CD14-positive monocyte (primary cell): ENCODE measurements around the gene ATP6V0A1. TPM values are rescaled to one million over a fixed set of nuclear protein-coding genes. Genes with fewer than 3 reads are reported as not detected.

Experiments
- DNase-seq, 3 donors: peaks; one replicate each; pipeline ENCODE4 v3.0.0-alpha.2; 2011 to 2022
- H2AFZ ChIP-seq: 2 replicates; pipeline ENCODE4 v1.6.0; 2012; ENCODE audit warnings: mild to moderate bottlenecking, low read depth, low read length, inconsistent platforms; ENCODE audit not compliant: insufficient read depth, poor library complexity, severe bottlenecking
- H3K27ac ChIP-seq, 2 donors: 1 replicate in 1 of 2; 2 replicates in 1 of 2; pipeline ENCODE4 v1.5.1; 2012 to 2013; ENCODE audit warnings: low read length in 2 of 2, control low read depth in 1 of 2, inconsistent platforms in 1 of 2, low read depth in 1 of 2, mild to moderate bottlenecking in 1 of 2
- H3K27me3 ChIP-seq, 2 donors: one replicate each; pipeline versions ENCODE4 v1.6.0 to v1.6.1; 2011 to 2013; ENCODE audit warnings: low read length in 2 of 2; ENCODE audit not compliant: control insufficient read depth in 2 of 2, insufficient read depth in 2 of 2
- H3K36me3 ChIP-seq, 2 donors: replicated peaks in 1 of 2; 1 replicate in 1 of 2; 2 replicates in 1 of 2; pipeline versions ENCODE4 v1.5.1 to v1.6.1; 2012 to 2013; ENCODE audit warnings: low read length in 2 of 2, control low read depth in 1 of 2, inconsistent platforms in 1 of 2, mild to moderate bottlenecking in 1 of 2; ENCODE audit not compliant: insufficient read depth in 2 of 2, control insufficient read depth in 1 of 2
- H3K4me1 ChIP-seq, 2 donors: 1 replicate in 1 of 2; 2 replicates in 1 of 2; pipeline versions ENCODE4 v1.5.1 to v1.6.1; 2012 to 2013; ENCODE audit warnings: low read length in 2 of 2, control low read depth in 1 of 2, inconsistent platforms in 1 of 2, mild to moderate bottlenecking in 1 of 2, moderate library complexity in 1 of 2; ENCODE audit not compliant: insufficient read depth in 2 of 2, control insufficient read depth in 1 of 2
- H3K4me2 ChIP-seq: replicated peaks from 2 replicates; pipeline ENCODE3; 2012; ENCODE audit warnings: low read length, moderate library complexity, mild to moderate bottlenecking; ENCODE audit not compliant: poor library complexity, severe bottlenecking; ENCODE audit errors: extremely low read depth
- H3K4me3 ChIP-seq, 3 experiments: fragments of 200-600 bp in 1 of 3; sonication (generic) in 1 of 3; replicated peaks in 1 of 3; 1 replicate in 2 of 3; 2 replicates in 1 of 3; pipeline ENCODE4 v1.5.1; 2011 to 2013; ENCODE audit warnings: low read length in 3 of 3, mild to moderate bottlenecking in 3 of 3, control low read depth in 2 of 3, low read depth in 2 of 3, inconsistent platforms in 1 of 3, moderate library complexity in 1 of 3
- H3K79me2 ChIP-seq: 2 replicates; pipeline ENCODE4 v1.6.0; 2012; ENCODE audit warnings: mild to moderate bottlenecking, control low read depth, inconsistent platforms, low read length, moderate library complexity; ENCODE audit not compliant: insufficient read depth
- H3K9ac ChIP-seq: 2 replicates; pipeline ENCODE4 v1.6.0; 2017; ENCODE audit warnings: low read length, mild to moderate bottlenecking; ENCODE audit not compliant: insufficient read depth, poor library complexity, severe bottlenecking
- H3K9me3 ChIP-seq, 2 donors: replicated peaks in 1 of 2; 1 replicate in 1 of 2; 2 replicates in 1 of 2; pipeline versions ENCODE4 v1.5.1 to v1.6.1; 2012 to 2013; ENCODE audit warnings: low read length in 2 of 2, control low read depth in 1 of 2; ENCODE audit not compliant: control insufficient read depth in 1 of 2, insufficient read depth in 1 of 2
- H4K20me1 ChIP-seq: 2 replicates; pipeline ENCODE4 v1.6.0; 2012; ENCODE audit warnings: mild to moderate bottlenecking, low read length, control low read depth, moderate library complexity; ENCODE audit not compliant: insufficient read depth
- H3K27ac Mint-ChIP-seq, 7 donors: one replicate each; pipeline ENCODE4 v1.8.0; 2020; ENCODE audit warnings: mild to moderate bottlenecking in 7 of 7, mixed read lengths in 7 of 7, moderate library complexity in 6 of 7, inconsistent platforms in 2 of 7
- H3K27me3 Mint-ChIP-seq, 3 donors: one replicate each; pipeline ENCODE4 v1.8.0; 2021 to 2022; ENCODE audit warnings: low read depth in 3 of 3, mild to moderate bottlenecking in 3 of 3, mixed read lengths in 3 of 3, moderate library complexity in 3 of 3, inconsistent platforms in 1 of 3
- H3K36me3 Mint-ChIP-seq, 2 donors: one replicate each; pipeline ENCODE4 v1.8.0; 2020; ENCODE audit warnings: mixed read lengths in 2 of 2, inconsistent platforms in 1 of 2, mild to moderate bottlenecking in 1 of 2
- H3K4me1 Mint-ChIP-seq: one replicate; pipeline ENCODE4 v1.8.0; 2020; ENCODE audit warnings: mild to moderate bottlenecking, mixed read lengths
- H3K4me3 Mint-ChIP-seq, 2 donors: one replicate each; pipeline ENCODE4 v1.8.0; 2020; ENCODE audit warnings: mild to moderate bottlenecking in 2 of 2, mixed read lengths in 2 of 2, moderate library complexity in 1 of 2
- H3K9me3 Mint-ChIP-seq, 7 donors: one replicate each; pipeline ENCODE4 v1.8.0; 2020 to 2022; ENCODE audit warnings: mixed read lengths in 7 of 7, mild to moderate bottlenecking in 6 of 7, moderate library complexity in 6 of 7, inconsistent platforms in 2 of 7
- WGBS: methylation state at CpG from one replicate; pipeline ENCODE4 v1.1.5; 2013; ENCODE audit warnings: missing lambda C conversion rate; ENCODE audit not compliant: insufficient coverage; 5-methylcytosine and 5-hydroxymethylcytosine counted together
- intact Hi-C, 2 donors: fragments of 100-400 bp; cut with micrococcal nuclease; formaldehyde crosslinking; loops; one replicate each; pipeline versions ENCODE4 v1.15.0 to v1.15.1; 2023
- polyA plus RNA-seq, 3 donors: library from polyadenylated mRNA; depleted of rRNA in 1 of 3; unstranded in 2 of 3; stranded (reverse) in 1 of 3; fragments of 300-500 nt in 2 of 3; fragments of >200 nt in 1 of 3; fragmentation: Illumina TruSeq in 2 of 3; gene quantifications; 1 replicate in 2 of 3; 2 replicates in 1 of 3; pipeline ENCODE4 v1.2.3, GENCODE V29; 2012 to 2021
- TF ChIP-seq, protein P1 (sequence below): fragments of 200-600 bp; IDR thresholded peaks from one replicate; pipeline ENCODE4 v1.8.0; 2022; ENCODE audit warnings: antibody characterized with exemption, mild to moderate bottlenecking

Gene ATP6V0A1
- polyA plus RNA-seq, 3 donors: 36.1 to 126 (median 55.1) TPM

DNA sequence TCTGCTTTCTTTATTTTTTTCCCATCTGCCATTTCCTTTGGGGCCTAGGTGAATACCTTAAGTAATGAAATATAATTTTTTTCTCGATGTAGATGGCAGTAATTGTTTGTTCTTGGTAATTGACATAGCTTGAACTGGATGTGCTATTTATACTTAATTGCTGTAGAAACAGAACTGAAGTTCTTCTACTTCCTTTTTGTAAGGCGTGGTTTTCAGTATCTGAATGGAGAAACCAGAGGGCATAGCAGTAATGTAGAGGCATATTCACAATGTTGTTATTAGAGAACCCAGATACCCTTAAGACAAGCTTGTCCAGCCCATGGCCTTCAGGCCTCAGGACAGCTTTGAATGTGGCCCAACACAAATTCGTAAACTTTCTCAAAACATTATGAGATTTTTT, 16.4 kb downstream of the ATP6V0A1 start:
- Mint-ChIP-seq H3K27ac (peak overlapping the region in 2 of 7 donors; percentile 19 to 33), H3K9me3 (peaks cover 0 to 4% (median 0%) of the 10 kb centered on the region in 7 donors), H3K36me3 (peaks cover 86 to 95% of the 10 kb centered on the region in 2 donors), H3K27me3 (peaks cover 0 to 2% (median 0%) of the 10 kb centered on the region in 3 donors), H3K4me1 (peaks cover 24% of the 10 kb centered on the region), H3K4me3 (no peak overlapping the region)
- H3K27ac ChIP-seq: peak overlapping the region in 1 of 2 donors; percentile 26
- TF ChIP-seq, protein P1, sequence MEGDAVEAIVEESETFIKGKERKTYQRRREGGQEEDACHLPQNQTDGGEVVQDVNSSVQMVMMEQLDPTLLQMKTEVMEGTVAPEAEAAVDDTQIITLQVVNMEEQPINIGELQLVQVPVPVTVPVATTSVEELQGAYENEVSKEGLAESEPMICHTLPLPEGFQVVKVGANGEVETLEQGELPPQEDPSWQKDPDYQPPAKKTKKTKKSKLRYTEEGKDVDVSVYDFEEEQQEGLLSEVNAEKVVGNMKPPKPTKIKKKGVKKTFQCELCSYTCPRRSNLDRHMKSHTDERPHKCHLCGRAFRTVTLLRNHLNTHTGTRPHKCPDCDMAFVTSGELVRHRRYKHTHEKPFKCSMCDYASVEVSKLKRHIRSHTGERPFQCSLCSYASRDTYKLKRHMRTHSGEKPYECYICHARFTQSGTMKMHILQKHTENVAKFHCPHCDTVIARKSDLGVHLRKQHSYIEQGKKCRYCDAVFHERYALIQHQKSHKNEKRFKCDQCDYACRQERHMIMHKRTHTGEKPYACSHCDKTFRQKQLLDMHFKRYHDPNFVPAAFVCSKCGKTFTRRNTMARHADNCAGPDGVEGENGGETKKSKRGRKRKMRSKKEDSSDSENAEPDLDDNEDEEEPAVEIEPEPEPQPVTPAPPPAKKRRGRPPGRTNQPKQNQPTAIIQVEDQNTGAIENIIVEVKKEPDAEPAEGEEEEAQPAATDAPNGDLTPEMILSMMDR: no peak
- no peak overlapping the region for H3K4me3 ChIP-seq
- H3K9ac ChIP-seq: no peak overlapping the region
- H3K9me3 ChIP-seq: no peaks in the 10 kb centered on the region
- DNase-seq: no peak
- H4K20me1 ChIP-seq: peaks cover 44% of the 10 kb centered on the region
- H2AFZ ChIP-seq: no peak overlapping the region
- peaks cover 8 to 22% of the 10 kb centered on the region in 2 donors for H3K4me1 ChIP-seq
- no CpG with 5 or more reads among the region's 3 CpGs for WGBS
- peaks cover 78 to 96% of the 10 kb centered on the region in 2 donors for H3K36me3 ChIP-seq
- no peaks in the 10 kb centered on the region for H3K79me2 ChIP-seq
- intact Hi-C loops: no loop called here
- H3K27me3 ChIP-seq: no peaks in the 10 kb centered on the region
- peak overlapping the region; percentile 5 for H3K4me2 ChIP-seq

DNA sequence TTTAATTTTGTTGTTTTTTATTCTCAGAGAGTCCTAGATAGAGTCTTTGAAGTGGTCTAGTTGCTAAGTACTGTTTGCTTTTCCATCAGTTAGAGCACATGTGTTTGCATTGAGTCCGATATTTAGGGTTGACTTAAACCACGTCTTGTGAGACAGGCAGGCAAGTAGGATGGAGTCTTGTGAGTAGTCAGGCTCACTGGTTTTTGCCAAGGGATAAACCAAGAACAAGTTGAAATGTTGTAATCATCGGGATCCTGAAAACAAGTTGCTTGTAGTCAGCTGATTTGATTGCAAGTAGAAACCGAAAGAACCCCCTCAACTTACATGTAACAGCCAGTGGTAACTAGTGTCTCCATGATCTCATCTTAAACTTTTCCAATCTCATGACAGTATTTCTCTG, 17.2 kb downstream of the ATP6V0A1 start:
- no peak overlapping the region for H3K9ac ChIP-seq
- DNase-seq: peak in 1 of 3 donors; percentile 24
- 80% methylated on average over 3 of the region's 4 CpGs for WGBS
- peak overlapping the region in 1 of 2 donors; percentile 26 for H3K27ac ChIP-seq
- Mint-ChIP-seq H3K4me1 (peaks cover 24% of the 10 kb centered on the region), H3K9me3 (peaks cover 0 to 4% (median 0%) of the 10 kb centered on the region in 7 donors), H3K27ac (peak overlapping the region in 2 of 7 donors; percentile 2 to 83), H3K27me3 (peaks cover 0 to 2% (median 0%) of the 10 kb centered on the region in 3 donors), H3K4me3 (no peak overlapping the region), H3K36me3 (peaks cover 87 to 96% of the 10 kb centered on the region in 2 donors)
- TF ChIP-seq, protein P1: no peak
- no peak overlapping the region for H3K4me2 ChIP-seq
- no peaks in the 10 kb centered on the region for H3K79me2 ChIP-seq
- no peaks in the 10 kb centered on the region for H3K27me3 ChIP-seq
- no peaks in the 10 kb centered on the region for H3K9me3 ChIP-seq
- H3K36me3 ChIP-seq: peaks cover 78 to 96% of the 10 kb centered on the region in 2 donors
- no peak overlapping the region for H2AFZ ChIP-seq
- H3K4me1 ChIP-seq: peaks cover 8 to 22% of the 10 kb centered on the region in 2 donors
- no peak overlapping the region for H3K4me3 ChIP-seq
- peaks cover 44% of the 10 kb centered on the region for H4K20me1 ChIP-seq
- intact Hi-C loops: no loop called here
